GM10266 (cell line): ENCODE measurements around the gene BCAS3.
"Not testable (repeated sequence)": the region's sequence is repeated elsewhere in the genome, so short reads cannot be mapped to it uniquely, and the experiment has no call there.

ENCODE experiments used
- DNase-seq: peaks from one replicate; pipeline ENCODE4 v3.0.0; 2012; ENCODE audit errors: extremely low spot score
- CTCF ChIP-seq: IDR thresholded peaks from 2 replicates; pipeline ENCODE4 v1.5.1; 2012; ENCODE audit warnings: mild to moderate bottlenecking, low read depth; ENCODE audit not compliant: control insufficient read depth, insufficient read depth; ENCODE audit errors: missing control alignments

Gene BCAS3

GRCh38 chr17:60751884-60752283, 74.2 kb downstream of the BCAS3 start:
- DNase-seq: no peak
- no peak for TF ChIP-seq CTCF

- no peak for TF ChIP-seq CTCF
- no peak for DNase-seq
Observed at GRCh38 chr17:60752873-60753577, 75.4 kb downstream of the BCAS3 start.

GRCh38 chr17:60754057-60754604, 76.5 kb downstream of the BCAS3 start:
- TF ChIP-seq CTCF: no peak
- DNase-seq: no peak

GRCh38 chr17:60756798-60757197, 79.1 kb downstream of the BCAS3 start:
- not testable (repeated sequence) for DNase-seq

- no peak for DNase-seq
- TF ChIP-seq CTCF: no peak
Observed at GRCh38 chr17:60757437-60757836, 79.8 kb downstream of the BCAS3 start.

GRCh38 chr17:60759756-60760155, 82.1 kb downstream of the BCAS3 start:
- no peak for TF ChIP-seq CTCF

GRCh38 chr17:60761301-60761700, 83.7 kb downstream of the BCAS3 start:
- not testable (repeated sequence) for DNase-seq

More at GRCh38 chr17:60759756-60760155, 82.1 kb downstream of the BCAS3 start:
- no peak for DNase-seq

GRCh38 chr17:60766778-60767190, 89.1 kb downstream of the BCAS3 start:
- TF ChIP-seq CTCF: no peak
- no peak for DNase-seq
